ENCODE measurements around the gene SNCB.
"Not testable (repeated sequence)": the region's sequence is repeated elsewhere in the genome, so short reads cannot be mapped to it uniquely, and the experiment has no call there.

The SNCB gene

GRCh38 chr5:176591667-176592066 is 38.7 kb downstream of the SNCB start:
- not testable (repeated sequence) for H3K9me3 ChIP-seq (ENCODE audit: control insufficient read depth, low read length); H3K4me1 ChIP-seq (ENCODE audit: control insufficient read depth, insufficient read depth, low read length, poor library complexity, severe bottlenecking); H3K27me3 ChIP-seq (replicated peaks; ENCODE audit: control insufficient read depth, insufficient read depth, low read length, poor library complexity, severe bottlenecking); H3K27ac ChIP-seq (ENCODE audit: insufficient read depth, low read length, poor library complexity, severe bottlenecking); H3K36me3 ChIP-seq (ENCODE audit: control insufficient read depth, insufficient read depth, low read length); DNase-seq; H3K4me3 ChIP-seq (ENCODE audit: insufficient read depth, low read depth, low read length, poor library complexity, severe bottlenecking)

DNA sequence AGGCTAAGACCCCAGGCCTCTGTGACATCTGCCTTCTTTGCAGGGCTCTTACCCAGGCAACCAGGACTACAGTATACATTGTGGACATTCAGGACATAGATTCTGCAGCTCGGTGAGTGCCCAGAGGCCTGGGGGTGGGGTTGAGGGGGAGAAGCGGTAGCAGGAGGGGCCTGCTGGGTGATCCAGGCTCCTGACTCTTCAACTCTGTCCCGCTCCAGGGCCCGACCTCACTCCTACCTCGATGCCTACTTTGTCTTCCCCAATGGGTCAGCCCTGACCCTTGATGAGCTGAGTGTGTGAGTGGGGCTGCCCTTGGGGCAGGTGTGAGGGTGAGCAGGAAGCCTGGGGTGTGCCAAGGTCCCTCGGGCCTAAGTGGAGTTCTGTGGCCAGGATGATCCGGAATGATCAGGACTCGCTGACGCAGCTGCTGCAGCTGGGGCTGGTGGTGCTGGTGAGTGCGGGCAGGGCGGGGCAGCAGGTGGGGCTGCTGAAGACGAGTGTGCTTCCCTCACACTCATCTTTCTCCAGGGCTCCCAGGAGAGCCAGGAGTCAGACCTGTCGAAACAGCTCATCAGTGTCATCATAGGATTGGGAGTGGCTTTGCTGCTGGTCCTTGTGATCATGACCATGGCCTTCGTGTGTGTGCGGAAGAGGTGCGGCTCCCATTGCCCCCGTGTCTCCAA is 40.2 kb downstream of the SNCB start:
- Histone ChIP-seq H3K4me1 (ENCODE audit: control insufficient read depth, insufficient read depth, low read length, poor library complexity, severe bottlenecking) (no peaks in the 10 kb centered on the region), H3K4me3 (ENCODE audit: insufficient read depth, low read depth, low read length, poor library complexity, severe bottlenecking) (no peak overlapping the region), H3K9me3 (ENCODE audit: control insufficient read depth, low read length) (peaks cover 4% of the 10 kb centered on the region), H3K27me3 (replicated peaks; ENCODE audit: control insufficient read depth, insufficient read depth, low read length, poor library complexity, severe bottlenecking) (no peaks in the 10 kb centered on the region), H3K27ac (ENCODE audit: insufficient read depth, low read length, poor library complexity, severe bottlenecking) (no peak overlapping the region), H3K36me3 (ENCODE audit: control insufficient read depth, insufficient read depth, low read length) (no peaks in the 10 kb centered on the region)
- no peak for DNase-seq

- H3K4me3 ChIP-seq (ENCODE audit: insufficient read depth, low read depth, low read length, poor library complexity, severe bottlenecking), result no peak overlapping the region
- no peaks in the 10 kb centered on the region for H3K27me3 ChIP-seq (replicated peaks; ENCODE audit: control insufficient read depth, insufficient read depth, low read length, poor library complexity, severe bottlenecking)
- H3K36me3 ChIP-seq (ENCODE audit: control insufficient read depth, insufficient read depth, low read length), result no peaks in the 10 kb centered on the region
- H3K9me3 ChIP-seq (ENCODE audit: control insufficient read depth, low read length), result peaks cover 8% of the 10 kb centered on the region
- H3K4me1 ChIP-seq (ENCODE audit: control insufficient read depth, insufficient read depth, low read length, poor library complexity, severe bottlenecking), result no peaks in the 10 kb centered on the region
- no peak overlapping the region for H3K27ac ChIP-seq (ENCODE audit: insufficient read depth, low read length, poor library complexity, severe bottlenecking)
- DNase-seq, result no peak
Measured at GRCh38 chr5:176589039-176589769, 41.1 kb downstream of the SNCB start.

DNA sequence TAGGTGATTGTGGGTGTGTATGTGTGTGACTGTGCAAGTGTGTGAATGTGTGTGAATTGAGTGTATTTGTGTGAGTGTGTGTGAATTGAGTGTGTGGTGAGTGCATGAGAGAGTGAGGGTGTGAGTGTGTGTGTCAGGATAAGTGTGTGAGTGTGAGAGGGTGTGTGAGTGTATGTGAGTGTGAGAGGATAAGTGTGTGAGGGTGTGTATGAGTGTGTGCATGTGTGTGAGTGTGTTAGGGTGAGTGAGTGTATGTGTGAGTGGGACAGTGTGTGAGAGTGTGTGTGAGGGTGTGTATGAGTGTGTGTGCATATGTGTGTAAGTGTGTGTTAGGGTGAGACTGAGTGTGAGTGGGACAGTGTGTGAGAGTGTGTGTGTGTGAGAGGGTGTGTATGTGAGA is 42.0 kb downstream of the SNCB start:
- H3K36me3 ChIP-seq (ENCODE audit: control insufficient read depth, insufficient read depth, low read length), result no peaks in the 10 kb centered on the region
- no peak for DNase-seq
- no peaks in the 10 kb centered on the region for H3K4me1 ChIP-seq (ENCODE audit: control insufficient read depth, insufficient read depth, low read length, poor library complexity, severe bottlenecking)
- H3K9me3 ChIP-seq (ENCODE audit: control insufficient read depth, low read length), result peaks cover 8% of the 10 kb centered on the region
- H3K27ac ChIP-seq (ENCODE audit: insufficient read depth, low read length, poor library complexity, severe bottlenecking), result no peak overlapping the region
- H3K27me3 ChIP-seq (replicated peaks; ENCODE audit: control insufficient read depth, insufficient read depth, low read length, poor library complexity, severe bottlenecking), result no peaks in the 10 kb centered on the region
- no peak overlapping the region for H3K4me3 ChIP-seq (ENCODE audit: insufficient read depth, low read depth, low read length, poor library complexity, severe bottlenecking)

GRCh38 chr5:176587398-176587797 is 42.9 kb downstream of the SNCB start:
- no peak for DNase-seq
- no peaks in the 10 kb centered on the region for H3K36me3 ChIP-seq (ENCODE audit: control insufficient read depth, insufficient read depth, low read length)
- H3K4me1 ChIP-seq (ENCODE audit: control insufficient read depth, insufficient read depth, low read length, poor library complexity, severe bottlenecking), result no peaks in the 10 kb centered on the region
- peaks cover 8% of the 10 kb centered on the region for H3K9me3 ChIP-seq (ENCODE audit: control insufficient read depth, low read length)
- H3K27ac ChIP-seq (ENCODE audit: insufficient read depth, low read length, poor library complexity, severe bottlenecking), result no peak overlapping the region
- H3K27me3 ChIP-seq (replicated peaks; ENCODE audit: control insufficient read depth, insufficient read depth, low read length, poor library complexity, severe bottlenecking), result no peaks in the 10 kb centered on the region
- no peak overlapping the region for H3K4me3 ChIP-seq (ENCODE audit: insufficient read depth, low read depth, low read length, poor library complexity, severe bottlenecking)

- no peak for DNase-seq
- H3K4me3 ChIP-seq (ENCODE audit: insufficient read depth, low read depth, low read length, poor library complexity, severe bottlenecking), result no peak overlapping the region
- H3K27me3 ChIP-seq (replicated peaks; ENCODE audit: control insufficient read depth, insufficient read depth, low read length, poor library complexity, severe bottlenecking), result no peaks in the 10 kb centered on the region
Measured at GRCh38 chr5:176583076-176583475, 47.3 kb downstream of the SNCB start.

GRCh38 chr5:176581361-176581760 is 49.0 kb downstream of the SNCB start:
- no peak for DNase-seq
- H3K27ac ChIP-seq (ENCODE audit: insufficient read depth, low read length, poor library complexity, severe bottlenecking), result no peak overlapping the region
- peaks cover 8% of the 10 kb centered on the region for H3K9me3 ChIP-seq (ENCODE audit: control insufficient read depth, low read length)
- no peaks in the 10 kb centered on the region for H3K36me3 ChIP-seq (ENCODE audit: control insufficient read depth, insufficient read depth, low read length)
- no peaks in the 10 kb centered on the region for H3K27me3 ChIP-seq (replicated peaks; ENCODE audit: control insufficient read depth, insufficient read depth, low read length, poor library complexity, severe bottlenecking)
- no peaks in the 10 kb centered on the region for H3K4me1 ChIP-seq (ENCODE audit: control insufficient read depth, insufficient read depth, low read length, poor library complexity, severe bottlenecking)
- H3K4me3 ChIP-seq (ENCODE audit: insufficient read depth, low read depth, low read length, poor library complexity, severe bottlenecking), result no peak overlapping the region

More at GRCh38 chr5:176583076-176583475, 47.3 kb downstream of the SNCB start:
- Histone ChIP-seq H3K27ac (ENCODE audit: insufficient read depth, low read length, poor library complexity, severe bottlenecking) (no peak overlapping the region), H3K4me1 (ENCODE audit: control insufficient read depth, insufficient read depth, low read length, poor library complexity, severe bottlenecking) (no peaks in the 10 kb centered on the region), H3K9me3 (ENCODE audit: control insufficient read depth, low read length) (peaks cover 8% of the 10 kb centered on the region), H3K36me3 (ENCODE audit: control insufficient read depth, insufficient read depth, low read length) (no peaks in the 10 kb centered on the region)

DNA sequence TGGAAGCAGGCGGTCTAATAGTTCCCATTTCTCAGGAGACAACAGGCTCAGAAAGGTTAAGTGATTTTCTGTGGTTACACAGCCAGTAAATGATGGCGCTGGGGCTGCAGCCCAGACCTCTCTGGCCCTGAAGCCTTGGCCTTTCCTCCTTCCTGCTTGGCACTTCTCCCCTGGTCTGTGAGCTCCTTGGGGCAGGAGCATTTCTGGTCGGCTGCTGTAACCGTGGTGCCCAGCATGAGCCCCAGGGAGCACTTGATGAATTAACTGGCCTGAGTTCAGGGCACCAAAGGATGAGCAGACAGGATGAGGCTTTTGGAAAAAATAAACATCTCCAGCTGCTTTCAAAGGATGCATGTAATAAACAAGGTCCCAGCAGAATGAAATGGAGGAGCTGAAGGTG is 51.0 kb downstream of the SNCB start:
- peaks cover under 1% of the 10 kb centered on the region for H3K4me1 ChIP-seq (ENCODE audit: control insufficient read depth, insufficient read depth, low read length, poor library complexity, severe bottlenecking)
- no peaks in the 10 kb centered on the region for H3K9me3 ChIP-seq (ENCODE audit: control insufficient read depth, low read length)
- no peak overlapping the region for H3K27ac ChIP-seq (ENCODE audit: insufficient read depth, low read length, poor library complexity, severe bottlenecking)
- H3K36me3 ChIP-seq (ENCODE audit: control insufficient read depth, insufficient read depth, low read length), result no peaks in the 10 kb centered on the region
- no peaks in the 10 kb centered on the region for H3K27me3 ChIP-seq (replicated peaks; ENCODE audit: control insufficient read depth, insufficient read depth, low read length, poor library complexity, severe bottlenecking)
- no peak overlapping the region for H3K4me3 ChIP-seq (ENCODE audit: insufficient read depth, low read depth, low read length, poor library complexity, severe bottlenecking)
- DNase-seq, result no peak

DNA sequence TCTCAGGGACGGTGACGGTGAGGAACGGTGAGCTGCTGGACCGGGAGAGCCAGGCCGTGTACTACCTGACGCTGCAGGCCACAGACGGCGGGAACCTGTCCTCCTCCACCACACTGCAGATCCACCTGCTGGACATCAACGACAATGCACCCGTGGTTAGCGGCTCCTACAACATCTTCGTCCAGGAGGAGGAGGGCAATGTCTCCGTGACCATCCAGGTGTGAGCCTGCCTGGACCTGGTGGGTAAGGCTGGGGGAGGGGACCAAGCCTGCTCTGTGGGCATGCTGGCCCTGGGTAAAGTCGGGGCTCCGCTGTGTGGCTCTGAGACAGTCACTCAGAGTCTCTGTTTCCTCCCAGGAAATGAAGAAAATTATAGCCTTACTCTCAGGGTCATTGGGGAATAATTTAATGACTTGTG is 51.9 kb downstream of the SNCB start:
- DNase-seq, result peak; percentile 10 to 33 (median 18)
- Histone ChIP-seq H3K9me3 (ENCODE audit: control insufficient read depth, low read length) (no peaks in the 10 kb centered on the region), H3K27ac (ENCODE audit: insufficient read depth, low read length, poor library complexity, severe bottlenecking) (no peak overlapping the region), H3K4me1 (ENCODE audit: control insufficient read depth, insufficient read depth, low read length, poor library complexity, severe bottlenecking) (peaks cover 6% of the 10 kb centered on the region), H3K36me3 (ENCODE audit: control insufficient read depth, insufficient read depth, low read length) (no peaks in the 10 kb centered on the region), H3K4me3 (ENCODE audit: insufficient read depth, low read depth, low read length, poor library complexity, severe bottlenecking) (no peak overlapping the region), H3K27me3 (replicated peaks; ENCODE audit: control insufficient read depth, insufficient read depth, low read length, poor library complexity, severe bottlenecking) (no peaks in the 10 kb centered on the region)
